CD4-positive, alpha-beta T cell treated with Interleukin-17A for 1 hour (primary cell): ENCODE measurements around the gene FLYWCH1.
"Not testable (repeated sequence)": the region's sequence is repeated elsewhere in the genome, so short reads cannot be mapped to it uniquely, and the experiment has no call there.

Experiments
- DNase-seq: peaks from one replicate; pipeline ENCODE4 v3.0.0-alpha.2; 2020

Gene FLYWCH1

GRCh38 chr16:2928151-2928550 lies 16.4 kb downstream of the FLYWCH1 start:
- not testable (repeated sequence) for DNase-seq

- no peak for DNase-seq
Observed at GRCh38 chr16:2928796-2929195, 17.1 kb downstream of the FLYWCH1 start.

GRCh38 chr16:2929693-2930092 lies 18.0 kb downstream of the FLYWCH1 start:
- DNase-seq, result no peak

GRCh38 chr16:2930236-2930635 lies 18.5 kb downstream of the FLYWCH1 start:
- DNase-seq, result no peak

GRCh38 chr16:2931231-2931914 lies 19.6 kb downstream of the FLYWCH1 start:
- not testable (repeated sequence) for DNase-seq

- no peak for DNase-seq
Observed at GRCh38 chr16:2933136-2933535, 21.4 kb downstream of the FLYWCH1 start.

- DNase-seq, result no peak
Observed at GRCh38 chr16:2933701-2934100, 22.0 kb downstream of the FLYWCH1 start.

GRCh38 chr16:2934450-2934849 lies 22.7 kb downstream of the FLYWCH1 start:
- no peak for DNase-seq

GRCh38 chr16:2936436-2937011 lies 24.8 kb downstream of the FLYWCH1 start:
- DNase-seq, result no peak

- DNase-seq, result no peak
Observed at GRCh38 chr16:2937170-2937569, 25.4 kb downstream of the FLYWCH1 start.

- no peak for DNase-seq
Observed at GRCh38 chr16:2938206-2938605, 26.5 kb downstream of the FLYWCH1 start.

- DNase-seq, result no peak
Observed at GRCh38 chr16:2939968-2940367, 28.2 kb downstream of the FLYWCH1 start.

- DNase-seq, result no peak
Observed at GRCh38 chr16:2942045-2942444, 30.3 kb downstream of the FLYWCH1 start.

- DNase-seq, result not testable (repeated sequence)
Observed at GRCh38 chr16:2943716-2944115, 32.0 kb downstream of the FLYWCH1 start.

- no peak for DNase-seq
Observed at GRCh38 chr16:2946649-2947048, 34.9 kb downstream of the FLYWCH1 start.

GRCh38 chr16:2948807-2949704 lies 37.3 kb downstream of the FLYWCH1 start:
- DNase-seq, result no peak

GRCh38 chr16:2949705-2950352 lies 38.1 kb downstream of the FLYWCH1 start:
- DNase-seq, result no peak

- DNase-seq, result no peak
Observed at GRCh38 chr16:2950353-2950724, 38.6 kb downstream of the FLYWCH1 start.

- no peak for DNase-seq
Observed at GRCh38 chr16:2950773-2951172, 39.0 kb downstream of the FLYWCH1 start.

GRCh38 chr16:2952679-2953078 lies 40.9 kb downstream of the FLYWCH1 start:
- DNase-seq, result no peak

- DNase-seq, result no peak
Observed at GRCh38 chr16:2953706-2954627, 42.2 kb downstream of the FLYWCH1 start.
